DMS 273 (cell line): ENCODE data around the gene CLCF1.

ENCODE experiments used
- DNase-seq: peaks from one replicate; lab custom pipeline; 2025; ENCODE audit not compliant: unreplicated experiment; lab: John Stamatoyannopoulos, UW

The CLCF1 gene

DNA sequence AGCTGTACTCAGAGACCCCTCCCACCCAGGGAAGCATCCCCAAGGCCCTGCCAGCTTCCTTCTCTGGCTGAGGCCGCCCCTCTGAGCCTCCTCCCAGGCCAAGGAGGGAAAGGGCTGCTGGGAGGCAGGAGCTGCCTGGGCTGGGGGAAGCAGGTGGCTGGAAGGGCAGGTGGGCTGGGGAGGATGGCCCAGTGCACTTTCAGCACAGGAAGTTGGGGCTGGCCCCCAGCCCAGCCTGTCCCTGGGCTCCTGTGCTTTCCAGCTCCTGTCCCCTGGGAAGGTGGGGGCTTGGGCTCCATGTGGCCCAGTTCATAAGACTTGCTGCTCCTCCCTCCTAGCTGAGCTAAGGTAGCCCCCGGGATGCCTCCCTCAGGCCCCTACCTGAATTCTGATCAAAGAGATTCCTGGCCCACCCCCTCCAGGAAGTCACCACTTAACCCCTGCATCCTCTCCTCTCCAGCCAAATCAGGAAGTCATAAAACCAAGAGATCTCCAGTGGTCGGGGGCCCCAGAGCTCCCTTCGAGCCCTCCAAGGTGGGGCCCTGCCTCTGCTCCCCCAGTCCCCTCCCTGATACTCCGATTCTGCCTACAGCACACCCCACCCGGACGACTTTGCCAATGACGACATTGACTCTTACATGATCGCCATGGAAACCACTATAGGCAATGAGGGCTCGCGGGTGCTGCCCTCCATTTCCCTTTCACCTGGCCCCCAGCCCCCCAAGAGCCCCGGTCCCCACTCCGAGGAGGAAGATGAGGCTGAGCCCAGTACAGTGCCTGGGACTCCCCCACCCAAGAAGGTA, 23.4 kb upstream of the CLCF1 start:
- DNase-seq, result no peak

GRCh38 chr11:67396259-67396581, 22.8 kb upstream of the CLCF1 start:
- no peak for DNase-seq

GRCh38 chr11:67395555-67396258, 22.3 kb upstream of the CLCF1 start:
- no peak for DNase-seq

DNA sequence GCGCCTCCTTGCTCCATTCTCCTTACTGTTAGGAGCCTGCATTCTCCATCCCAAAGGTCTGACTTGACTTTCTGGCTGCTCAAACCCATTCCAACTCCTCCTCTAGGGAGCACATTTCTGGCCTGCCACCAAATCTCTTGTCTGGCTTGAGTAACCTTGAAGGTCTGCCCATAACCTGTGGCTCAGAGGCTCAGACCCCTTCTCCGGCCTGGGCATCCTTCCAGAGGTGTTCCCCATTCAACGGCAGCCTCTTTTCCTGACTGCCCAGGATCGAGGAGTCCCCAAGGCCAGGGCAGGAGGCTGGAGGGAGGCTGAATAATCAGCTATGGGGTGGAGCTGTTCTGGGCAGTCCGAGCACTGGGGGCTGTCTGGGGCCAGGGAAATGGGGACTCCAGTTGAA, 20.6 kb upstream of the CLCF1 start:
- no peak for DNase-seq

DNA sequence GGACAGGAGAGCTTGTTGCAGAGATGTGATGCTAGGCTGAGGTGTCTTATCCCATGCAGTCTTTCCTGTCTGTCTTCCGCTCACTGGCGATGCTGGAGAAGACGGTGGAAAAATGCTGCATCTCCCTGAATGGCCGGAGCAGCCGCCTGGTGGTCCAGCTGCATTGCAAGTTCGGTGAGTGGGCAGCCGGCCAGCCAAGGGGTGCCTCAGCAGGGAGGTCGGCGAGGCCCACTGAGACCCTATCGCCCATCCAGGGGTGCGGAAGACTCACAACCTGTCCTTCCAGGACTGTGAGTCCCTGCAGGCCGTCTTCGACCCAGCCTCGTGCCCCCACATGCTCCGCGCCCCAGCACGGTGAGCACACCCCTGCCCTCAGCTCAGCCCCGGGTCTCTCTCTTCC, 20.0 kb upstream of the CLCF1 start:
- DNase-seq, result no peak

GRCh38 chr11:67392183-67392715, 18.9 kb upstream of the CLCF1 start:
- peak; percentile 52 for DNase-seq

- peak; percentile 97 for DNase-seq
These were observed 18.1 kb upstream of the CLCF1 start, which contains the start of gene RAD9A for GRCh38 chr11:67391304-67392182. Gene RAD9A (plus strand): TSS chr11:67391986. CDS start chr11:67392045, 59 bp downstream.

- DNase-seq, result no peak
These were observed 17.5 kb upstream of the CLCF1 start for GRCh38 chr11:67390947-67391303.

GRCh38 chr11:67389477-67389876, 16.1 kb upstream of the CLCF1 start:
- DNase-seq, result peak; percentile 53

GRCh38 chr11:67387518-67387917, 14.1 kb upstream of the CLCF1 start:
- no peak for DNase-seq

DNA sequence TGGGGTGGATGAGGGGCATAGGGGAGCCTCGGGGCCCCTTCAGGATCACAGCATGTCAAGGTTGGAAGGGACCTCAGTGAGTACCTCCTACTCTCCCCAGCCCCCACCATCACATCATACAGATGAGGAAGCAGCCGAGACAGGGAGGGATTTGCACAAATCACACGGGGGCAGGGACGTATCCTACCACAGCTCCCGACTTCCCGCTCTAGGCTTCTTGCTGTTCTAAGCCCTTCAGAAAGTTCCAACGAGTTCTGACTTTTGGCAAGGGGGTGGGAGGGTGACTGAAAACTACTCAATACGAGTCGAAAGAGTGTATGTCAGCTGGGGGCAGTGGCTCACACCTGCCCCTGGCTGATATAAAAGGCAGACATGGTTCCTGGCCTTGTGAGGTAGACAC, 13.7 kb upstream of the CLCF1 start:
- no peak for DNase-seq

DNA sequence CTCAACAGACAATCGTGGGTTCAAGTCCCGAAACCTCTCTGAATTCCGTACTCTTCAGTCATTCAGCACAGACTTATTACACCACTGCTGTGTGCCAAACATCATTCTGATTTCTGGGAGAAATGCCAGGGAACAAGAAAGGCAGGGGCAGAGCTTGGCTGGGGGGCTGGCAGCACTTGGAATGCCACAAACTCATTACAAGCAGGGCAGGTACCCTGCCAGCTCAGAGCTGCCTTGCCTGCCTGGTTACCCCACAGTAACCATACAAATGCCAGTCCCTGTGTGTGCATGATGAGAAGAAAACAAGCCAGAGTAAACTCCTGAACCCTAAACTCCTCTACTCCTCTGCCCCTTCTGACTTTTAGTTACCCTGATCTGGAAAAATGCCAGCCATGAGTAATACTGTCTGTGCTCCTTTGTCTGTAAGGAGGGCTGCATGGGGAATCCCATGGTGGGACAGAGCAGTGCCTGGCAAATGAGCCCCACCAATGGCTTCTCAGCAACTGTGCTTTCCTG, 11.5 kb upstream of the CLCF1 start:
- peak; percentile 57 for DNase-seq

- DNase-seq, result peak; percentile 79
These were observed 9.1 kb upstream of the CLCF1 start for GRCh38 chr11:67382276-67383136.

DNA sequence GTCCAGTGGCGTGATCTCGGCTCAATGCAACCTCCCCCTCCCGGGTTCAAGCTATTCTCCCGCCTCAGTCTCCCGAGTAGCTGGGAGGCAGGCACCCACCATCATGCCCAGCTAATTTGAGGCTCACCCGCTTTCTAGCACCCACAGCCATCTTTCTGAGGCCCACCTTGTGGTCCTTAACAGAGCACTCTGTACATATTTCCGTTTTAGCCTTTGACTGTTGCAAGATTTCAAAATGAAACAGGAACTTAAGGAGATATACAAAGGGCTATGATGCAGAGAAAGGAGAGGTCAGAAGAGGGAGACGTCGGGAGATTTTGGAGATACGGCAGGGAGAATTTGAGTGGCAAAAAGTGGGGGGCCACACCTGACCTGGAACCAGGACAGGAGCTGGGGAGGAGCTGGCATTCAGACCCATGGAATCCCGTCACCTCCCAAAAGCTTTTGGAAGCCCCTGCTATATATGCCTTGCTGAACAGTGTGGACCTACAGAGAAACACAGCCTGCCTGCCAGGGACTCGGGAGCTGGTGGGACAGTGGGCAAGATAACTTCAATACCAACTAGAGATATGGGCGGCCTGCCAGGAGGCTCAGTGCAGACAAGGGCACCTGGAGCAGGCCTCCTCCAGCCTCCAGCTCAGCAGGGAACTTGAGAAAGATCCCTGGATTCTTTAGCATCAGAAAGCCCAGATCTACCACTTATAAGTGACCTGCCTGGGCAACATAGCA, 8.0 kb upstream of the CLCF1 start:
- DNase-seq, result no peak

DNA sequence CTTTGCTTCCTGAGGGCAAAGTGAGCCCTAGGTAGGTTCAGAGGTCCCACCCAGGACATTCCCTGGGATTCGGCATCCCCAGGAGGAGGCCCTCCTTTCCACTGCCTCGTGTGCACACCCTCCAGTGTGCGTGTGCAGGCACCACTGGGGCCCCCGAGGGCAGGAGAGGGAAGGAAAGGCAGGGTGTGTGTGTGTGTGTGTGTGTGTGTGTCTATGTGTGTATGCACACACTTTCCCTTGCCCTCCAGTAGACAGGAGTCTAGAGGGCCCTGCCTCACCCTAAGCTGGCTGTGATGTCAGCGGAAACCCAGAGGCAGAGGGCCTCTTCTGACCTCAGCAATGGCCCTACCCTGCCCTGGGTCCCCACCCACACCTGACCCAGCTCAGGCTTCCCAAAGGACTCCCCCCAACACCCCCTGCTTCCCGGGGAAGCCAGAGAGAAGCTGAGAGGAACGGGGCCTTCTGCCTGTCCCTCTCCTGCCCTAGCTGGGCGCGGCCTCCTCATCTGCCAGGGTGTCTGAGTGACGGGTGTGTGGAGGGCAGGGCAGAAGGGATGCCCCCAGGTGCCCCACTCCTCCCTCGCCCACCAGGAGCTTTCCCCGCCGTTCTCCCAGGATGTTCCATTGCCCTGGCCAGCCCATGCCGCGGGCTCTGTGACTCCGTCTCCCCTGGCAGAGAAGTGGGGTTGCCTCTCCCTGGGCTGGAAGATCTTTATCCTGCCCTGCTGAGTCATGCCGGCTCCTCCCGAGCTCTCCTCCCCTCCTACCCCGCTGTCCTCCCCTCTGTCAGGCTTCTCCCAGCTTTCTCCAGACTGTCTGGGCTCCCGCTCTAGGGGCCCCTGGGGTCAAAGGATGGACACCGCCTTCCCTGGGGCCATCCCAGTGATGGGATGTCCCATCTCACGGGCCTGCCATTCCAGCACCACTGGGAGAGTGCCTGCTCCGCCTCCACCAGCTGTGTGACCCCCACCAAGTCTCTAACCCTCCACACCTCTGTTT, 6.0 kb upstream of the CLCF1 start:
- no peak for DNase-seq

DNA sequence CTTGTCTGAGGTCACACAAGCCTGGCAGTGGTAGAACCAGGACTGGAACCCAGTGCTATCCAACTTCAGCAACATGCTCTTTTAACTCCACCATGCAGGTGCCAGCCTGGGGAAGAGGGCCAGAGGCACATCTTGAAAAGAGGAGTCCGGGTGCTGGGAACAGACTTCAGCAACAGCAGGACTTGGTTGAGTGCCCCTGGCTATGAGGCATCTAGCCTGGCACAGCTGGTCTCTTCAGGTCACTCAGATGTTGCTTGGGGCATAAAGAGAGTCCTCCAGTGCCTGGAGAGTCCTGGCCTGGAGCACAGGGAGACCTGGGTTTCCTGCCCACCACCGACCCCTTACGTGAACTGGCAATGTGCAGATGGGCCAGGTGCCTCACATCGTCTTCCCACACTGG, 5.1 kb upstream of the CLCF1 start:
- DNase-seq, result no peak

- no peak for DNase-seq
These were observed 3.7 kb upstream of the CLCF1 start for GRCh38 chr11:67376873-67377808.
